Activated CD4-positive, CD25-positive, alpha-beta regulatory T cell treated with anti-CD3 and anti-CD28 coated beads, Interleukin-2, amount 50 U/mL, for 24 hours (primary cell): ENCODE measurements around the gene IL17RE.
"Not testable (repeated sequence)": the region's sequence is repeated elsewhere in the genome, so short reads cannot be mapped to it uniquely, and the experiment has no call there.

Source experiments
- ATAC-seq, 2 donors: fragments of 150-1000 bp; cut with Tn5 transposase; one replicate each; pipeline ENCODE4 v1.10.0; 2021; ENCODE audit warnings: mild to moderate bottlenecking in 1 of 2, moderate library complexity in 1 of 2

The IL17RE gene

GRCh38 chr3:9879830-9880549, 22.7 kb upstream of the IL17RE start, which contains the start of gene CIDEC:
Gene CIDEC (minus strand): TSS chr3:9880253. CDS start chr3:9878486, 1,767 bp downstream.
- no peak for ATAC-seq

- ATAC-seq = no peak
These were observed 21.2 kb upstream of the IL17RE start for GRCh38 chr3:9881441-9881840.

- ATAC-seq = no peak
These were observed 18.7 kb upstream of the IL17RE start for GRCh38 chr3:9883706-9884554.

GRCh38 chr3:9884555-9885165, 18.0 kb upstream of the IL17RE start:
- ATAC-seq = no peak

- no peak for ATAC-seq
These were observed 16.3 kb upstream of the IL17RE start for GRCh38 chr3:9886328-9886727.

GRCh38 chr3:9887480-9887879, 15.2 kb upstream of the IL17RE start:
- ATAC-seq = no peak

GRCh38 chr3:9888540-9888939, 14.1 kb upstream of the IL17RE start:
- no peak for ATAC-seq

- no peak for ATAC-seq
These were observed 13.2 kb upstream of the IL17RE start for GRCh38 chr3:9889405-9889804.

- ATAC-seq = peak; percentile 81 to 82
These were observed 12.2 kb upstream of the IL17RE start, which contains the start of gene JAGN1 for GRCh38 chr3:9890249-9891071. Gene JAGN1 (plus strand): TSS chr3:9890610. CDS start chr3:9890723, 113 bp downstream.

- no peak for ATAC-seq
These were observed 11.5 kb upstream of the IL17RE start for GRCh38 chr3:9891072-9891622.

- ATAC-seq = no peak
These were observed 8.9 kb upstream of the IL17RE start for GRCh38 chr3:9893739-9894138.

GRCh38 chr3:9895715-9896114, 6.9 kb upstream of the IL17RE start:
- ATAC-seq = not testable (repeated sequence)

GRCh38 chr3:9896755-9897407, 5.8 kb upstream of the IL17RE start:
- not testable (repeated sequence) for ATAC-seq

- ATAC-seq = no peak
These were observed 5.0 kb upstream of the IL17RE start for GRCh38 chr3:9897408-9898372.

GRCh38 chr3:9898467-9899241, 4.0 kb upstream of the IL17RE start:
- no peak for ATAC-seq

- ATAC-seq = no peak
These were observed 3.3 kb upstream of the IL17RE start for GRCh38 chr3:9899289-9899791.

- ATAC-seq = not testable (repeated sequence)
These were observed 1.7 kb upstream of the IL17RE start for GRCh38 chr3:9900965-9901415.

- peak; percentile 28 to 57 for ATAC-seq
These were observed 681 bp upstream of the IL17RE start for GRCh38 chr3:9901967-9902366.

- ATAC-seq = no peak
These were observed 583 bp downstream of the IL17RE start for GRCh38 chr3:9903238-9903624.
